GM12878 (cell line): Measurements from ENCODE around the gene CACNG1. TPM values are rescaled to one million over a fixed set of nuclear protein-coding genes. Genes with fewer than 3 reads are reported as not detected.

Source experiments
- ATAC-seq: fragments of 200-7000 bp; cut with Tn5 transposase; 3 replicates; pipeline ENCODE4 v1.9.1; 2020; ENCODE audit warnings: mild to moderate bottlenecking, moderate library complexity
- BruUV-seq: library from RNA; stranded (reverse); fragments of 400-500 nt; replicated peaks from 2 replicates; lab custom pipeline; 2021; lab: Mats Ljungman, UMichigan
- CTCF ChIA-PET: fragments of 300-600 bp; sonication (Branson Sonifier 250); formaldehyde crosslinking; extraction: SDS; loops from one replicate; lab custom pipeline; 2021; ENCODE audit warnings: inconsistent platforms; lab: Yijun Ruan, JAX
- POLR2A ChIA-PET: fragments of 350-600 bp; formaldehyde crosslinking; extraction: SDS; loops from one replicate; lab custom pipeline; 2021; ENCODE audit warnings: inconsistent platforms; lab: Charles Lee
- RAD21 ChIA-PET: fragments of 300-600 bp; sonication (Branson Sonifier 250); formaldehyde crosslinking; loops from one replicate; lab custom pipeline; 2023; ENCODE audit warnings: antibody characterized with exemption; ENCODE audit not compliant: unreplicated experiment; lab: Charles Lee
- SMC1A ChIA-PET: fragments of 300-600 bp; sonication (Branson Sonifier 250); formaldehyde crosslinking; loops from one replicate; lab custom pipeline; 2023; ENCODE audit not compliant: unreplicated experiment, uncharacterized antibody; lab: Charles Lee
- DNase-seq: peaks from one replicate; pipeline ENCODE4 v3.0.0-alpha.2; 2011; ENCODE audit warnings: low read depth, low spot score
- FAIRE-seq: peaks from 3 replicates; lab custom pipeline; 2011; peaks lifted over from hg19 to GRCh38; lab: Jason Lieb, UNC
- H2AFZ ChIP-seq: 2 replicates; pipeline ENCODE4 v1.6.0; 2011; ENCODE audit warnings: low read depth, low read length, control low read depth; ENCODE audit not compliant: control insufficient read depth
- H3K27ac ChIP-seq: 2 replicates; pipeline ENCODE4 v1.5.1; 2011; ENCODE audit warnings: control low read depth; ENCODE audit not compliant: control insufficient read depth, insufficient read depth
- H3K27me3 ChIP-seq, 2 experiments: replicated peaks in 1 of 2; 2 replicates each; pipeline versions ENCODE4 v1.6.0 to v1.6.1; 2011; ENCODE audit warnings: low read length in 1 of 2; ENCODE audit not compliant: control insufficient read depth in 2 of 2, insufficient read depth in 2 of 2
- H3K36me3 ChIP-seq, 2 experiments: 2 replicates each; pipeline ENCODE4 v1.5.1; 2011; ENCODE audit warnings: low read length in 1 of 2; ENCODE audit not compliant: control insufficient read depth in 2 of 2, insufficient read depth in 2 of 2
- H3K4me1 ChIP-seq: 2 replicates; pipeline ENCODE4 v1.6.1; 2011; ENCODE audit warnings: mild to moderate bottlenecking, low read length, moderate library complexity, mixed read lengths; ENCODE audit not compliant: control insufficient read depth, insufficient read depth
- H3K4me2 ChIP-seq: 2 replicates; pipeline ENCODE4 v1.6.0; 2011; ENCODE audit warnings: control low read depth; ENCODE audit not compliant: control insufficient read depth, insufficient read depth
- H3K4me3 ChIP-seq: fragments of 200-600 bp; sonication (generic); 2 replicates; pipeline ENCODE4 v1.5.1; 2016
- H3K79me2 ChIP-seq: 2 replicates; pipeline ENCODE4 v1.6.0; 2011; ENCODE audit warnings: low read length; ENCODE audit not compliant: control insufficient read depth, insufficient read depth
- H3K9ac ChIP-seq: 2 replicates; pipeline ENCODE4 v1.8.0; 2011; ENCODE audit warnings: low read length, control low read depth, mixed read lengths; ENCODE audit not compliant: control insufficient read depth, insufficient read depth
- H3K9me3 ChIP-seq: replicated peaks from 3 replicates; pipeline ENCODE4 v1.5.1; 2011; ENCODE audit warnings: mild to moderate bottlenecking, low read length; ENCODE audit not compliant: control insufficient read depth, insufficient read depth
- H4K20me1 ChIP-seq: 2 replicates; pipeline ENCODE4 v1.6.0; 2011; ENCODE audit not compliant: control insufficient read depth, insufficient read depth
- CHD2 ChIP-seq: IDR thresholded peaks from 2 replicates; pipeline ENCODE4 v1.6.1; 2011; ENCODE audit warnings: low read depth, low read length, improper control_type of control experiment, borderline replicate concordance
- DPF2 ChIP-seq: fragments of 450-650 bp; IDR thresholded peaks from 2 replicates; pipeline ENCODE4 v1.6.1; 2017; ENCODE audit warnings: mild to moderate bottlenecking
- GATAD2B ChIP-seq: fragments of 450-650 bp; conservative IDR thresholded peaks from 2 replicates; pipeline ENCODE4 v1.6.1; 2017; ENCODE audit warnings: low read depth, mild to moderate bottlenecking, moderate library complexity
- IKZF1 ChIP-seq: fragments of 450-650 bp; conservative IDR thresholded peaks from 2 replicates; pipeline ENCODE4 v1.6.1; 2017; ENCODE audit warnings: antibody characterized with exemption, mild to moderate bottlenecking
- IRF3 ChIP-seq: fragments of 450-650 bp; IDR thresholded peaks from 2 replicates; pipeline ENCODE4 v1.6.1; 2014; ENCODE audit warnings: mild to moderate bottlenecking
- MYB ChIP-seq: fragments of 150-350 bp; IDR thresholded peaks from 2 replicates; pipeline ENCODE4 v1.6.1; 2014; ENCODE audit warnings: mild to moderate bottlenecking, low read depth, low read length, borderline replicate concordance
- NFYA ChIP-seq: IDR thresholded peaks from 2 replicates; pipeline ENCODE4 v1.6.1; 2011; ENCODE audit warnings: low read depth, mild to moderate bottlenecking, low read length, improper control_type of control experiment, borderline replicate concordance
- NFYB ChIP-seq: IDR thresholded peaks from 2 replicates; pipeline ENCODE4 v1.6.1; 2011; ENCODE audit warnings: low read depth, mild to moderate bottlenecking, low read length, improper control_type of control experiment, moderate library complexity; ENCODE audit not compliant: insufficient read depth
- PAX5 ChIP-seq: IDR thresholded peaks from 2 replicates; pipeline ENCODE4 v1.6.1; 2011; ENCODE audit warnings: low read depth, low read length, borderline replicate concordance
- RAD51 ChIP-seq: fragments of 450-650 bp; IDR thresholded peaks from 2 replicates; pipeline ENCODE4 v1.6.1; 2016; ENCODE audit warnings: moderate library complexity, mild to moderate bottlenecking, inconsistent platforms
- RB1 ChIP-seq: fragments of 450-650 bp; formaldehyde crosslinking; IDR thresholded peaks from 2 replicates; pipeline ENCODE4 v1.6.1; 2017; ENCODE audit warnings: mild to moderate bottlenecking, borderline replicate concordance
- RELA ChIP-seq: fragments of 450-650 bp; IDR thresholded peaks from 2 replicates; pipeline ENCODE4 v1.8.0; 2014; ENCODE audit warnings: borderline replicate concordance; ENCODE audit not compliant: partially characterized antibody
- SMAD1 ChIP-seq: fragments of 450-650 bp; IDR thresholded peaks from 2 replicates; pipeline ENCODE4 v1.6.1; 2018; ENCODE audit warnings: mild to moderate bottlenecking, low read depth; ENCODE audit not compliant: partially characterized antibody
- SRF ChIP-seq, 2 experiments: IDR thresholded peaks; 2 replicates each; pipeline ENCODE4 v1.6.1; 2011; ENCODE audit warnings: low read depth in 2 of 2, low read length in 2 of 2, mild to moderate bottlenecking in 1 of 2, moderate library complexity in 1 of 2
- YY1 ChIP-seq: IDR thresholded peaks from 2 replicates; pipeline ENCODE4 v1.6.1; 2011; ENCODE audit warnings: low read depth, mild to moderate bottlenecking, low read length
- ZNF274 ChIP-seq: IDR thresholded peaks from one replicate; pipeline ENCODE4 v1.8.0; 2011; ENCODE audit not compliant: insufficient read length, insufficient read depth
- ZSCAN29 ChIP-seq: fragments of 450-650 bp; IDR thresholded peaks from 2 replicates; pipeline ENCODE4 v1.6.1; 2017; ENCODE audit warnings: mild to moderate bottlenecking, moderate library complexity
- WGBS: methylation state at CpG from one replicate; pipeline ENCODE4 v1.1.6; 2016; ENCODE audit warnings: low lambda C conversion rate; ENCODE audit not compliant: insufficient replicate concordance, insufficient coverage; ENCODE audit errors: missing lambda C conversion rate; 5-methylcytosine and 5-hydroxymethylcytosine counted together
- in situ Hi-C: fragments of 300-500 bp; cut with MboI; formaldehyde crosslinking; loops from 9 replicates; pipeline ENCODE4 v1.14.3; 2018; ENCODE audit warnings: mixed read lengths
- intact Hi-C: fragments of 100-400 bp; cut with micrococcal nuclease; formaldehyde crosslinking; loops from one replicate; pipeline ENCODE4 v1.14.2; 2022; ENCODE audit not compliant: unreplicated experiment
- polyA plus RNA-seq, 11 experiments: library from polyadenylated mRNA; depleted of rRNA in 4 of 11; unstranded in 6 of 11; stranded (reverse) in 5 of 11; fragments of >200 nt; fragmentation: Nextera tagmentation in 4 of 11; fragmentation: Illumina TruSeq in 1 of 11; extraction: Ambion mirVana in 4 of 11; extraction: Trizol in 1 of 11; gene quantifications; 1 replicate in 1 of 11; 2 replicates in 10 of 11; pipeline versions ENCODE4 v1.2.1 to v1.2.3, GENCODE V29; 2011 to 2016; ENCODE audit warnings: inconsistent platforms in 2 of 11, missing spikeins in 2 of 11, low read depth in 1 of 11
- total RNA-seq, 4 experiments: library from RNA; depleted of rRNA in 3 of 4; stranded (reverse); fragments of >200 nt in 3 of 4; fragmentation: Illumina TruSeq in 1 of 4; extraction: Trizol in 1 of 4; gene quantifications; 2 replicates each; pipeline versions ENCODE4 v1.2.1 to v1.2.3, GENCODE V29; 2013 to 2021

CACNG1 gene
- total and polyA plus RNA-seq, 10 of the 15 experiments (the other 5 are each of a cell fraction or from before 2014, with no cell fraction given), result not detected

DNA sequence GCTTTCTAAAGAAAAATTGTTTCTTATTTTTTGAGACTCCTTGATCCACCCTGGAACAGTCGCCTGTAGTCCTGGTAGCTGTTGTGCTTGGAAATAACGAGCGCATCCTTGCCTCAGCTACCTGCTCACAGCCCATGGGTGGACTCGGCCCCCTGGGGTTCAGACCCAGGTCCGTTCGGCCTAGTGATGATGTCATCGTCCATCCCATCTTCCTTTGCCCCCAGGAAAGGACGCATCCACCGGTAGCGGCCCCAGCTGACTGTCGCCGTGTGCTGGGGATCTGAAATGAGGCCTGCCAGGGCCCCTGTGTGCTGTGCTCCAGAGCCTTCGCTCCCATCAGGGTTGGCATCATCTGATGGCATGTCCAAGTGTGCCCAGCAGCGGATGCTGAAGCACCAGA lies 12.0 kb upstream of the CACNG1 start:
- FAIRE-seq, result no peak

DNA sequence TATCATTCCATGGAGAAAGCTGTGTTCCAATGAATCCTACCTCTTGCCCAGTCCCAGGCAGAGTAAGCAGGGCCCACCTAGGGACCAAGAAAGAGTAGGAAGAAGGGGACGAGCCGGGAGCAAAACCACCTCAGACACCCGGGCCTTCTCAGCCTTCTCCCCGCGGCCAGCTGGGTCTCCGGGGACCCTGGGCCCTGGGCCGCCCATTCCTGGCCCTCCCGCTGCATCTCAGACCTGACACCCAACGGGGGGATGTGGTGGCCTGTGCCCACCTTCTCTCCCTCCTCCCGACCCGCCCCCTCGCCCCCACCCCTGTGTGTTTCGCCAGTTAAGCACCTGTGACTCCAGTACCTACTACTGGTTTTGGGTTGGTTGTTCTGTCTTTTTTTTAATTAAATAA lies 11.4 kb upstream of the CACNG1 start:
- Histone ChIP-seq H3K4me2 (no peak overlapping the region), H4K20me1 (no peaks in the 10 kb centered on the region), H2AFZ (no peak overlapping the region), H3K27ac (no peak overlapping the region), H3K79me2 (no peaks in the 10 kb centered on the region), H3K27me3 (no peaks in the 10 kb centered on the region), H3K4me1 (peaks cover 22% of the 10 kb centered on the region), H3K9me3 (no peaks in the 10 kb centered on the region; the same call in 1 of the 3 replicates), H3K9ac (no peak overlapping the region), H3K36me3 (no peaks in the 10 kb centered on the region), H3K4me3 (no peak overlapping the region)
- no peak for ATAC-seq
- SMC1A ChIA-PET, result no interaction called here
- in situ Hi-C loops (no loop called here), intact Hi-C loops (no loop called here)
- BruUV-seq, result no TSS peak
- POLR2A ChIA-PET, result no interaction called here
- TF ChIP-seq NFYB (no peak), RELA (no peak), GATAD2B (no peak), CHD2 (no peak), SMAD1 (no peak), YY1 (no peak), SRF (IDR thresholded peaks at IDR 0.05; ENCODE audit: low read depth in 2 of 2, low read length in 2 of 2) (no peak), NFYA (no peak), ZSCAN29 (no peak), DPF2 (no peak), RAD51 (no peak), PAX5 (no peak), IRF3 (no peak), RB1 (no peak), MYB (no peak)
- no peak for DNase-seq
- RAD21 ChIA-PET, result no interaction called here
- CTCF ChIA-PET, result no interaction called here
- no peak for FAIRE-seq
- WGBS, result 83% methylated on average over 7 of the region's 13 CpGs

More for the DNA sequence above, 12.0 kb upstream of the CACNG1 start:
- Histone ChIP-seq H4K20me1 (no peaks in the 10 kb centered on the region), H3K4me3 (no peak overlapping the region), H3K4me1 (peaks cover 22% of the 10 kb centered on the region), H3K79me2 (no peaks in the 10 kb centered on the region), H3K27ac (no peak overlapping the region)
- POLR2A ChIA-PET, result no interaction called here
- BruUV-seq, result no TSS peak
- WGBS, result 69% methylated on average over 14 of the region's 14 CpGs
- intact Hi-C loops, result no loop called here
- SMC1A ChIA-PET, result no interaction called here
- no peak for TF ChIP-seq IKZF1
- no peak for TF ChIP-seq ZNF274
- TF ChIP-seq, all 136 proteins: peak for 0
- Histone ChIP-seq H3K36me3 (no peaks in the 10 kb centered on the region), H3K4me2 (no peak overlapping the region), H2AFZ (no peak overlapping the region), H3K27me3 (no peaks in the 10 kb centered on the region), H3K9me3 (no peaks in the 10 kb centered on the region; the same call in 1 of the 3 replicates), H3K9ac (no peak overlapping the region)
- in situ Hi-C loops, result no loop called here
- ChIA-PET RAD21 (no interaction called here), CTCF (no interaction called here)
- ATAC-seq, result no peak
- DNase-seq, result no peak
